GM21423 (cell line): ENCODE results near the gene ACOT12.
"Not testable (repeated sequence)": the region's sequence is repeated elsewhere in the genome, so short reads cannot be mapped to it uniquely, and the experiment has no call there.

Source experiments
- ATAC-seq: cut with Tn5 transposase; IDR thresholded peaks from one replicate; pipeline ENCODE4 v1.9.1; 2021; ENCODE audit warnings: mild to moderate bottlenecking, moderate library complexity; ENCODE audit not compliant: unreplicated experiment

Gene ACOT12

GRCh38 chr5:81297531-81297930 lies 96.4 kb downstream of the ACOT12 start:
- no peak for ATAC-seq

GRCh38 chr5:81294021-81294420 lies 99.9 kb downstream of the ACOT12 start:
- not testable (repeated sequence) for ATAC-seq

- ATAC-seq = no peak
Measured at GRCh38 chr5:81292130-81292529, 101.8 kb downstream of the ACOT12 start.

- ATAC-seq = no peak
Measured at GRCh38 chr5:81290146-81290545, 103.8 kb downstream of the ACOT12 start.

- no peak for ATAC-seq
Measured at GRCh38 chr5:81288021-81288433, 105.9 kb downstream of the ACOT12 start.

- no peak for ATAC-seq
Measured at GRCh38 chr5:81286059-81286617, 107.8 kb downstream of the ACOT12 start.

- ATAC-seq = no peak
Measured at GRCh38 chr5:81283976-81284375, 110.0 kb downstream of the ACOT12 start.
